GM04504 (cell line): ENCODE measurements around the gene NLGN4Y.

Experiments used
- DNase-seq: peaks from one replicate; pipeline ENCODE4 v3.0.0-alpha.2; 2012; ENCODE audit warnings: low read depth

Gene NLGN4Y

GRCh38 chrY:14644157-14644952 is 120.0 kb downstream of the NLGN4Y start:
- no peak for DNase-seq

- DNase-seq, result no peak
These were observed 154.9 kb downstream of the NLGN4Y start for GRCh38 chrY:14679181-14679580.

- no peak for DNase-seq
These were observed 170.2 kb downstream of the NLGN4Y start for GRCh38 chrY:14694543-14694942.

GRCh38 chrY:14708158-14708557 is 183.8 kb downstream of the NLGN4Y start:
- DNase-seq, result no peak

- DNase-seq, result no peak
These were observed 217.3 kb downstream of the NLGN4Y start for GRCh38 chrY:14741596-14741995.

- no peak for DNase-seq
These were observed 224.0 kb downstream of the NLGN4Y start for GRCh38 chrY:14748329-14748728.

GRCh38 chrY:14755571-14755970 is 231.2 kb downstream of the NLGN4Y start:
- no peak for DNase-seq

- no peak for DNase-seq
These were observed 238.6 kb downstream of the NLGN4Y start for GRCh38 chrY:14762903-14763302.

- DNase-seq, result no peak
These were observed 239.3 kb downstream of the NLGN4Y start for GRCh38 chrY:14763600-14763999.

- DNase-seq, result no peak
These were observed 253.9 kb downstream of the NLGN4Y start for GRCh38 chrY:14778208-14778607.

GRCh38 chrY:14793104-14793503 is 268.8 kb downstream of the NLGN4Y start:
- no peak for DNase-seq

GRCh38 chrY:14793674-14794073 is 269.3 kb downstream of the NLGN4Y start:
- DNase-seq, result no peak

- DNase-seq, result no peak
These were observed 273.7 kb downstream of the NLGN4Y start for GRCh38 chrY:14798010-14798409.

- no peak for DNase-seq
These were observed 276.8 kb downstream of the NLGN4Y start for GRCh38 chrY:14801096-14801495.

- DNase-seq, result no peak
These were observed 277.8 kb downstream of the NLGN4Y start for GRCh38 chrY:14802125-14802524.

GRCh38 chrY:14804041-14804440 is 279.7 kb downstream of the NLGN4Y start:
- DNase-seq, result no peak

GRCh38 chrY:14818452-14818851 is 294.1 kb downstream of the NLGN4Y start:
- DNase-seq, result no peak

- DNase-seq, result no peak
These were observed 297.9 kb downstream of the NLGN4Y start for GRCh38 chrY:14822201-14822600.

GRCh38 chrY:14822906-14823305 is 298.6 kb downstream of the NLGN4Y start:
- DNase-seq, result no peak

- DNase-seq, result no peak
These were observed 300.3 kb downstream of the NLGN4Y start for GRCh38 chrY:14824583-14824982.

GRCh38 chrY:14825728-14826127 is 301.4 kb downstream of the NLGN4Y start:
- no peak for DNase-seq

GRCh38 chrY:14828531-14828930 is 304.2 kb downstream of the NLGN4Y start:
- no peak for DNase-seq

GRCh38 chrY:14829366-14829885 is 305.1 kb downstream of the NLGN4Y start:
- no peak for DNase-seq
